Gastroesophageal sphincter (tissue), 3 donors: Measurements from ENCODE around the gene TATDN2.

Source experiments
- POLR2A ChIP-seq, 2 donors: fragments of 450-650 bp; IDR thresholded peaks; one replicate each; pipeline ENCODE4 v1.6.1; 2017; ENCODE audit warnings: antibody characterized with exemption in 2 of 2, mild to moderate bottlenecking in 2 of 2, moderate library complexity in 1 of 2
- TF ChIP-seq, protein P1 (sequence below), 4 experiments: fragments of 200-600 bp in 2 of 4; fragments of 450-650 bp in 2 of 4; sonication (generic) in 1 of 4; IDR thresholded peaks; one replicate each; pipeline ENCODE4 v1.5.1; 2017 to 2019; ENCODE audit warnings: antibody characterized with exemption in 4 of 4, mild to moderate bottlenecking in 2 of 4, moderate library complexity in 2 of 4

DNA sequence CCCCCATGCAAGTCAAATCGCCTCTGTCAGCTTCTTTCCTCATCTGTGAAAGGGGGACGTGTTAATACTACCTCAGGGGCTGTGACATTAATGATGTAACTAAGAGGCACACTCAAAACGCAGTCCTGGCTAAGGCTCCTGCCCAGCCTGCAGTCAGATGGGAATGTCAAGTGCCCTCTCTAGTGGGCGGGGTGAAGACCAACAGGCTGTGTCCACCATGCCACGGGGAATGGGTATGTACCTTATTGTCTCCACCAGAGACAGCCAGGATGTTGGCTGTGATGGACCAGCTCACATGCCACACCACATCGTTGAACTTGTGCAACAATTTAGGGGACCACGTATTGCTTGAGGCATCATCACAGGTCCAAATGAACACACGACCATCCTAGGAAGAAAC lies 55.5 kb downstream of the TATDN2 start:
- TF ChIP-seq, protein P1, sequence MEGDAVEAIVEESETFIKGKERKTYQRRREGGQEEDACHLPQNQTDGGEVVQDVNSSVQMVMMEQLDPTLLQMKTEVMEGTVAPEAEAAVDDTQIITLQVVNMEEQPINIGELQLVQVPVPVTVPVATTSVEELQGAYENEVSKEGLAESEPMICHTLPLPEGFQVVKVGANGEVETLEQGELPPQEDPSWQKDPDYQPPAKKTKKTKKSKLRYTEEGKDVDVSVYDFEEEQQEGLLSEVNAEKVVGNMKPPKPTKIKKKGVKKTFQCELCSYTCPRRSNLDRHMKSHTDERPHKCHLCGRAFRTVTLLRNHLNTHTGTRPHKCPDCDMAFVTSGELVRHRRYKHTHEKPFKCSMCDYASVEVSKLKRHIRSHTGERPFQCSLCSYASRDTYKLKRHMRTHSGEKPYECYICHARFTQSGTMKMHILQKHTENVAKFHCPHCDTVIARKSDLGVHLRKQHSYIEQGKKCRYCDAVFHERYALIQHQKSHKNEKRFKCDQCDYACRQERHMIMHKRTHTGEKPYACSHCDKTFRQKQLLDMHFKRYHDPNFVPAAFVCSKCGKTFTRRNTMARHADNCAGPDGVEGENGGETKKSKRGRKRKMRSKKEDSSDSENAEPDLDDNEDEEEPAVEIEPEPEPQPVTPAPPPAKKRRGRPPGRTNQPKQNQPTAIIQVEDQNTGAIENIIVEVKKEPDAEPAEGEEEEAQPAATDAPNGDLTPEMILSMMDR (IDR thresholded peaks at IDR 0.05) = no peak
- TF ChIP-seq POLR2A (IDR thresholded peaks at IDR 0.05) = no peak
